CD4-positive, alpha-beta memory T cell (primary cell): ENCODE measurements around the gene ETS1. TPM values are rescaled to one million over a fixed set of nuclear protein-coding genes. Genes with fewer than 3 reads are reported as not detected.

ENCODE experiments used
- CTCF ChIA-PET: fragments of 350-600 bp; sonication (Branson Sonifier 250); formaldehyde crosslinking; loops from one replicate; lab custom pipeline; 2021; ENCODE audit warnings: inconsistent platforms; ENCODE audit not compliant: partially characterized antibody; lab: Charles Lee
- POLR2A ChIA-PET: fragments of 350-600 bp; sonication (Branson Sonifier 250); formaldehyde crosslinking; loops from one replicate; lab custom pipeline; 2021; ENCODE audit not compliant: partially characterized antibody; lab: Charles Lee
- DNase-seq, 5 donors: peaks; one replicate each; pipeline versions ENCODE4 v3.0.0 to v3.0.0-alpha.2; 2020 to 2022; ENCODE audit warnings: mixed read lengths in 1 of 5
- H3K27ac ChIP-seq: one replicate; pipeline ENCODE4 v1.7.0; 2013; ENCODE audit warnings: low read depth, low read length
- H3K27me3 ChIP-seq: 2 replicates; pipeline ENCODE4 v1.7.0; 2013; ENCODE audit warnings: mild to moderate bottlenecking, low read length, moderate library complexity; ENCODE audit not compliant: insufficient read depth
- H3K36me3 ChIP-seq: 2 replicates; pipeline ENCODE4 v1.7.0; 2013; ENCODE audit warnings: mild to moderate bottlenecking, low read length, moderate library complexity; ENCODE audit not compliant: insufficient read depth
- H3K4me1 ChIP-seq: 2 replicates; pipeline ENCODE4 v1.7.0; 2013; ENCODE audit warnings: mild to moderate bottlenecking, low read length, moderate library complexity; ENCODE audit not compliant: insufficient read depth
- H3K4me3 ChIP-seq, 2 donors: one replicate each; pipeline ENCODE4 v1.7.0; 2013; ENCODE audit warnings: low read length in 2 of 2, mild to moderate bottlenecking in 1 of 2
- H3K9me3 ChIP-seq, 2 donors: one replicate each; pipeline ENCODE4 v1.7.0; 2013; ENCODE audit warnings: low read length in 2 of 2, control low read depth in 1 of 2; ENCODE audit not compliant: control insufficient read depth in 1 of 2
- H3K27ac Mint-ChIP-seq, 7 donors: one replicate each; pipeline ENCODE4 v1.8.0; 2020 to 2021; ENCODE audit warnings: mixed read lengths in 7 of 7, mild to moderate bottlenecking in 6 of 7, inconsistent platforms in 3 of 7, moderate library complexity in 3 of 7
- H3K27me3 Mint-ChIP-seq, 2 donors: one replicate each; pipeline ENCODE4 v1.8.0; 2020 to 2021; ENCODE audit warnings: mixed read lengths in 2 of 2
- H3K36me3 Mint-ChIP-seq, 2 donors: one replicate each; pipeline ENCODE4 v1.8.0; 2020 to 2021; ENCODE audit warnings: mixed read lengths in 2 of 2, inconsistent platforms in 1 of 2, mild to moderate bottlenecking in 1 of 2
- H3K4me1 Mint-ChIP-seq, 4 donors: one replicate each; pipeline ENCODE4 v1.8.0; 2020 to 2021; ENCODE audit warnings: mixed read lengths in 4 of 4, mild to moderate bottlenecking in 1 of 4
- H3K4me3 Mint-ChIP-seq, 8 donors: one replicate each; pipeline ENCODE4 v1.8.0; 2020 to 2021; ENCODE audit warnings: mixed read lengths in 8 of 8, mild to moderate bottlenecking in 7 of 8, moderate library complexity in 6 of 8, inconsistent platforms in 3 of 8
- H3K9me3 Mint-ChIP-seq, 8 donors: one replicate each; pipeline ENCODE4 v1.8.0; 2020 to 2021; ENCODE audit warnings: mixed read lengths in 8 of 8, mild to moderate bottlenecking in 5 of 8, inconsistent platforms in 3 of 8, moderate library complexity in 1 of 8
- intact Hi-C: fragments of 100-400 bp; cut with micrococcal nuclease; formaldehyde crosslinking; loops from one replicate; pipeline ENCODE4 v1.15.1; 2023
- polyA plus RNA-seq, 2 donors: library from polyadenylated mRNA; unstranded; fragments of 300-500 nt; fragmentation: Illumina TruSeq; gene quantifications; one replicate each; pipeline ENCODE4 v1.2.3, GENCODE V29; 2021
- total RNA-seq, 2 experiments: library from RNA; stranded (reverse); gene quantifications; one replicate each; pipeline ENCODE4 v1.2.3, GENCODE V29; 2021

The ETS1 gene
- total and polyA plus RNA-seq, 4 experiments from 2014 or later: 435 to 761 (median 593) TPM

- Histone ChIP-seq H3K36me3 (no peaks in the 10 kb centered on the region), H3K4me3 (no peak overlapping the region), H3K27ac (no peak overlapping the region), H3K4me1 (peaks cover 39% of the 10 kb centered on the region), H3K9me3 (no peaks in the 10 kb centered on the region), H3K27me3 (no peaks in the 10 kb centered on the region)
- Mint-ChIP-seq H3K36me3 (no peaks in the 10 kb centered on the region), H3K4me1 (peaks cover 41 to 69% (median 52%) of the 10 kb centered on the region in 4 donors), H3K4me3 (no peak overlapping the region), H3K27me3 (no peaks in the 10 kb centered on the region), H3K27ac (peak overlapping the region; percentile 53 to 98 (median 87)), H3K9me3 (no peaks in the 10 kb centered on the region)
- CTCF ChIA-PET: interaction anchor here (0.8 to 3.7 kb wide), 4 partner anchors 9 to 290 kb away, joined by 3 to 23 read pairs (median 4); no protein-coding TSS in a partner anchor
- no peak for DNase-seq
- POLR2A ChIA-PET: interaction anchor here (1.4 to 17.5 kb wide), 4 partner anchors 10 to 107 kb away, joined by 5 to 949 read pairs (median 68); no protein-coding TSS in a partner anchor
- intact Hi-C loops: no loop called here
Observed at GRCh38 chr11:128619540-128620308, 32.4 kb upstream of the ETS1 start.

- ChIA-PET CTCF (interaction anchor here (1.2 kb wide), 1 partner anchor 289 kb away, joined by 3 read pairs; no protein-coding TSS in a partner anchor), POLR2A (interaction anchor here (1.0 to 17.5 kb wide), 3 partner anchors 11 to 106 kb away, joined by 3 to 949 read pairs (median 130); no protein-coding TSS in a partner anchor)
- intact Hi-C loops: no loop called here
- no peaks in the 10 kb centered on the region for H3K27me3 Mint-ChIP-seq
- Histone ChIP-seq H3K4me3 (no peak overlapping the region), H3K4me1 (peaks cover 32% of the 10 kb centered on the region), H3K27ac (no peak overlapping the region), H3K36me3 (no peaks in the 10 kb centered on the region), H3K9me3 (no peaks in the 10 kb centered on the region), H3K27me3 (no peaks in the 10 kb centered on the region)
- H3K27ac Mint-ChIP-seq: peak overlapping the region in 2 of 7 donors; percentile 66 to 82
- peaks cover 37 to 62% (median 45%) of the 10 kb centered on the region in 4 donors for H3K4me1 Mint-ChIP-seq
- no peak for DNase-seq
- no peaks in the 10 kb centered on the region for H3K36me3 Mint-ChIP-seq
- H3K4me3 Mint-ChIP-seq: no peak overlapping the region
- H3K9me3 Mint-ChIP-seq: no peaks in the 10 kb centered on the region
Observed at GRCh38 chr11:128619007-128619406, 31.6 kb upstream of the ETS1 start.

GRCh38 chr11:128618603-128619002 lies 31.2 kb upstream of the ETS1 start:
- no peaks in the 10 kb centered on the region for H3K36me3 Mint-ChIP-seq
- no peak overlapping the region for H3K4me3 ChIP-seq
- no peaks in the 10 kb centered on the region for H3K9me3 ChIP-seq
- intact Hi-C loops: no loop called here
- H3K27ac ChIP-seq: no peak overlapping the region
- CTCF ChIA-PET: interaction anchor here (1.2 kb wide), 1 partner anchor 289 kb away, joined by 3 read pairs; no protein-coding TSS in a partner anchor
- POLR2A ChIA-PET: interaction anchor here (1.0 to 17.5 kb wide), 3 partner anchors 11 to 105 kb away, joined by 3 to 949 read pairs (median 130); no protein-coding TSS in a partner anchor
- H3K9me3 Mint-ChIP-seq: no peaks in the 10 kb centered on the region
- H3K36me3 ChIP-seq: no peaks in the 10 kb centered on the region
- peaks cover 28% of the 10 kb centered on the region for H3K4me1 ChIP-seq
- DNase-seq: no peak
- no peaks in the 10 kb centered on the region for H3K27me3 Mint-ChIP-seq
- peak overlapping the region in 2 of 8 donors; percentile 9 to 17 for H3K4me3 Mint-ChIP-seq
- peaks cover 33 to 58% (median 41%) of the 10 kb centered on the region in 4 donors for H3K4me1 Mint-ChIP-seq
- no peaks in the 10 kb centered on the region for H3K27me3 ChIP-seq
- peak overlapping the region in 5 of 7 donors; percentile 11 to 80 (median 23) for H3K27ac Mint-ChIP-seq

- ChIA-PET CTCF (interaction anchor here (1.4 kb wide), 1 partner anchor 444 kb away, joined by 4 read pairs; no protein-coding TSS in a partner anchor), POLR2A (interaction anchor here (0.8 kb wide), 1 partner anchor 93 kb away, joined by 3 read pairs; no protein-coding TSS in a partner anchor)
- Mint-ChIP-seq H3K4me3 (no peak overlapping the region), H3K4me1 (peaks cover 25 to 44% (median 34%) of the 10 kb centered on the region in 4 donors), H3K36me3 (no peaks in the 10 kb centered on the region), H3K27me3 (no peaks in the 10 kb centered on the region), H3K27ac (peak overlapping the region in 3 of 7 donors; percentile 1 to 29 (median 28)), H3K9me3 (no peaks in the 10 kb centered on the region)
- Histone ChIP-seq H3K9me3 (no peaks in the 10 kb centered on the region), H3K4me3 (no peak overlapping the region), H3K27ac (no peak overlapping the region), H3K4me1 (peaks cover 24% of the 10 kb centered on the region), H3K27me3 (no peaks in the 10 kb centered on the region), H3K36me3 (no peaks in the 10 kb centered on the region)
- intact Hi-C loops: no loop called here
- DNase-seq: no peak
Observed at GRCh38 chr11:128616161-128616560, 28.8 kb upstream of the ETS1 start.

GRCh38 chr11:128615612-128616011 lies 28.3 kb upstream of the ETS1 start:
- Histone ChIP-seq H3K4me3 (no peak overlapping the region), H3K9me3 (no peaks in the 10 kb centered on the region), H3K27ac (no peak overlapping the region), H3K36me3 (no peaks in the 10 kb centered on the region), H3K4me1 (peaks cover 28% of the 10 kb centered on the region), H3K27me3 (no peaks in the 10 kb centered on the region)
- CTCF ChIA-PET: no interaction called here
- peaks cover 29 to 44% (median 36%) of the 10 kb centered on the region in 4 donors for H3K4me1 Mint-ChIP-seq
- no peaks in the 10 kb centered on the region for H3K36me3 Mint-ChIP-seq
- intact Hi-C loops: no loop called here
- no peak overlapping the region for H3K4me3 Mint-ChIP-seq
- H3K27me3 Mint-ChIP-seq: no peaks in the 10 kb centered on the region
- no peaks in the 10 kb centered on the region for H3K9me3 Mint-ChIP-seq
- H3K27ac Mint-ChIP-seq: no peak overlapping the region
- DNase-seq: no peak
- POLR2A ChIA-PET: interaction anchor here (1.5 kb wide), 1 partner anchor 13 kb away, joined by 3 read pairs; no protein-coding TSS in a partner anchor

GRCh38 chr11:128615076-128615475 lies 27.7 kb upstream of the ETS1 start:
- Histone ChIP-seq H3K4me3 (no peak overlapping the region), H3K9me3 (no peaks in the 10 kb centered on the region), H3K27ac (no peak overlapping the region), H3K4me1 (peaks cover 27% of the 10 kb centered on the region), H3K36me3 (no peaks in the 10 kb centered on the region), H3K27me3 (no peaks in the 10 kb centered on the region)
- Mint-ChIP-seq H3K4me1 (peaks cover 28 to 44% (median 35%) of the 10 kb centered on the region in 4 donors), H3K36me3 (no peaks in the 10 kb centered on the region), H3K27ac (peak overlapping the region in 3 of 7 donors; percentile 14 to 48 (median 38)), H3K4me3 (no peak overlapping the region), H3K27me3 (no peaks in the 10 kb centered on the region), H3K9me3 (no peaks in the 10 kb centered on the region)
- intact Hi-C loops: no loop called here
- ChIA-PET CTCF (no interaction called here), POLR2A (interaction anchor here (0.7 to 1.5 kb wide), 2 partner anchors 13 to 94 kb away, joined by 3 read pairs; no protein-coding TSS in a partner anchor)
- DNase-seq: no peak

- peak overlapping the region in 1 of 7 donors; percentile 59 for H3K27ac Mint-ChIP-seq
- ChIA-PET CTCF (interaction anchor here (1.4 kb wide), 1 partner anchor 9 kb away, joined by 3 read pairs; no protein-coding TSS in a partner anchor), POLR2A (interaction anchor here (1.6 to 13.1 kb wide), 2 partner anchors 8 to 95 kb away, joined by 6 to 130 read pairs; no protein-coding TSS in a partner anchor)
- H3K4me1 Mint-ChIP-seq: peaks cover 31 to 44% (median 34%) of the 10 kb centered on the region in 4 donors
- no peaks in the 10 kb centered on the region for H3K36me3 Mint-ChIP-seq
- Histone ChIP-seq H3K4me1 (peaks cover 29% of the 10 kb centered on the region), H3K27me3 (no peaks in the 10 kb centered on the region), H3K9me3 (no peaks in the 10 kb centered on the region), H3K36me3 (no peaks in the 10 kb centered on the region), H3K4me3 (no peak overlapping the region), H3K27ac (no peak overlapping the region)
- intact Hi-C loops: no loop called here
- H3K4me3 Mint-ChIP-seq: no peak overlapping the region
- no peaks in the 10 kb centered on the region for H3K27me3 Mint-ChIP-seq
- H3K9me3 Mint-ChIP-seq: no peaks in the 10 kb centered on the region
- DNase-seq: no peak
Observed at GRCh38 chr11:128614026-128614425, 26.7 kb upstream of the ETS1 start.
